ENCODE results near the gene GSK3B.

Gene GSK3B

DNA sequence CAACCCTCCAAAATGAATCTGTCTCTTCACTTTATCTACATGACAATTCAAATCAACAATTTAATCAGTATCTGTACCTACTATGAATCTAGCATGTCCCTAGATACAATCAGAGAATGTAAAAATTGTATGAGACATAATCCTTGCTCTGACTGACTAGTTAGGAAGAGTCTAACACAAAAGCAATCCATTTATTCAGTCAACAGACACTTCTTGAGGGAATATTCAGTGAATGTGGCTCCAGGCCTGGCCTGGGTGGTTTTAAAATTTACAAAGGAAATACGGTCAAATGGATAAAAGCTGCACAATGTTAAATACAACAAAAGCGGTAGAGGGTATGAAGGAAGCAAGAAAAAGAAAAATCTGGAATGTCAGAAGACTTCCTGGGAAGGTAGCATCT, 45.2 kb downstream of the GSK3B start:
- TF ChIP-seq, protein P1, sequence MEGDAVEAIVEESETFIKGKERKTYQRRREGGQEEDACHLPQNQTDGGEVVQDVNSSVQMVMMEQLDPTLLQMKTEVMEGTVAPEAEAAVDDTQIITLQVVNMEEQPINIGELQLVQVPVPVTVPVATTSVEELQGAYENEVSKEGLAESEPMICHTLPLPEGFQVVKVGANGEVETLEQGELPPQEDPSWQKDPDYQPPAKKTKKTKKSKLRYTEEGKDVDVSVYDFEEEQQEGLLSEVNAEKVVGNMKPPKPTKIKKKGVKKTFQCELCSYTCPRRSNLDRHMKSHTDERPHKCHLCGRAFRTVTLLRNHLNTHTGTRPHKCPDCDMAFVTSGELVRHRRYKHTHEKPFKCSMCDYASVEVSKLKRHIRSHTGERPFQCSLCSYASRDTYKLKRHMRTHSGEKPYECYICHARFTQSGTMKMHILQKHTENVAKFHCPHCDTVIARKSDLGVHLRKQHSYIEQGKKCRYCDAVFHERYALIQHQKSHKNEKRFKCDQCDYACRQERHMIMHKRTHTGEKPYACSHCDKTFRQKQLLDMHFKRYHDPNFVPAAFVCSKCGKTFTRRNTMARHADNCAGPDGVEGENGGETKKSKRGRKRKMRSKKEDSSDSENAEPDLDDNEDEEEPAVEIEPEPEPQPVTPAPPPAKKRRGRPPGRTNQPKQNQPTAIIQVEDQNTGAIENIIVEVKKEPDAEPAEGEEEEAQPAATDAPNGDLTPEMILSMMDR (IDR thresholded peaks at IDR 0.05; ENCODE audit: borderline replicate concordance, insufficient read depth, low read depth, low read length), result no peak

GRCh38 chr3:120048355-120049041, 45.7 kb downstream of the GSK3B start:
- TF ChIP-seq, protein P1 (IDR thresholded peaks at IDR 0.05; ENCODE audit: borderline replicate concordance, insufficient read depth, low read depth, low read length), result no peak

More for the DNA sequence above, 45.2 kb downstream of the GSK3B start:
- no peak overlapping the region for H3K4me3 ChIP-seq (ENCODE audit: low read depth, low read length)

DNA sequence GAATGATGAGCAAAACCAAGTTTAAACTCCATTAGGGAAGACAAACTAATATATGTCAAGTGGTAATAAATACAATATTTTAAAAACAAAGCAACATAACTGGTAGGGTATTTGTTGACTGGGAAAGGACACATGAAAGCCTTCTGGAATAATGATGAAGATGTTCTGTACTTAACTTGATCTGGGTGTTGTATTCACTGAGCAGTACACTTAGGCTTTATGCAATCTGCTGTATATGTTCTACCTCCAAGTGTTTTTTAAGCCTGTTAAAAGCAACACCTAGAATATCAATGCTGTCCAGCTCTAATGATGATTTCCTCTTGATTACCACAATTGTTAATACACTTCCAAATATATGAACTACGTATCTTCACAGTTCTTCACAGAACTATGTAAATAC, 46.6 kb downstream of the GSK3B start:
- TF ChIP-seq, protein P1 (IDR thresholded peaks at IDR 0.05; ENCODE audit: borderline replicate concordance, insufficient read depth, low read depth, low read length), result no peak
- H3K4me3 ChIP-seq (ENCODE audit: low read depth, low read length), result no peak overlapping the region

More at GRCh38 chr3:120048355-120049041, 45.7 kb downstream of the GSK3B start:
- no peak overlapping the region for H3K4me3 ChIP-seq (ENCODE audit: low read depth, low read length)

- no peak overlapping the region for H3K4me3 ChIP-seq (ENCODE audit: low read depth, low read length)
- TF ChIP-seq, protein P1 (IDR thresholded peaks at IDR 0.05; ENCODE audit: borderline replicate concordance, insufficient read depth, low read depth, low read length), result no peak
Measured at GRCh38 chr3:120040813-120041377, 53.4 kb downstream of the GSK3B start.

GRCh38 chr3:120039642-120040610, 54.3 kb downstream of the GSK3B start:
- H3K4me3 ChIP-seq (ENCODE audit: low read depth, low read length), result no peak overlapping the region
- TF ChIP-seq, protein P1 (IDR thresholded peaks at IDR 0.05; ENCODE audit: borderline replicate concordance, insufficient read depth, low read depth, low read length), result no peak

DNA sequence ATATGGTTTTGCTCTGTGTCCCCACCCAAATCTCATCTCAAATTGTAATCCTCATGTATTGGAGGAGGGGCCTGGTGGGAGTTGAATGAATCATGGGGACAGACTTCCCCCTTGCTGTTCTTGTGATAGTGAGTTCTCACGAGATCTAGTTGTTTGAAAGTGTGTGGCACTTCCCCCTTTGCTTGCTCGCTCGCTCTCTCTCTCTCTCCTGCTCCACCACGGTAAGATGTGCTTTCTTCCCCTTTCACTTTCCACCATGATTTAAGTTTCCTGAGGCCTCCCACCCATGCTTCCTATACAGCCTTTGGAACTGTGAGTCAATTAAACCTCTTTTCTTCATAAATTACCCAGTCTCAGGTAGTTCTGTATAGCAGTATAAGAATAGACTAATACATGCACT, 60.7 kb downstream of the GSK3B start:
- H3K4me3 ChIP-seq (ENCODE audit: low read depth, low read length), result no peak overlapping the region
- TF ChIP-seq, protein P1 (IDR thresholded peaks at IDR 0.05; ENCODE audit: borderline replicate concordance, insufficient read depth, low read depth, low read length), result no peak

Data from GM12875 (cell line).